Stimulated activated naive CD8-positive, alpha-beta T cell treated with anti-CD3 and anti-CD28 coated beads, Interleukin-15, Interleukin-2, amounts not matched to agents 100 U/mL and 50 U/mL, for 24 hours (primary cell): ENCODE results near the gene PGA3.
"Not testable (repeated sequence)": the region's sequence is repeated elsewhere in the genome, so short reads cannot be mapped to it uniquely, and the experiment has no call there.

Source experiments
- ATAC-seq: fragments of 150-1000 bp; cut with Tn5 transposase; one replicate; pipeline ENCODE4 v1.10.0; 2021
- DNase-seq: peaks from one replicate; pipeline ENCODE4 v3.0.0; 2021

Gene PGA3

GRCh38 chr11:61207636-61208310 lies 4.5 kb downstream of the PGA3 start:
- DNase-seq, ATAC-seq: not testable (repeated sequence)

- not testable (repeated sequence) for ATAC-seq, DNase-seq
These were observed 7.3 kb downstream of the PGA3 start for GRCh38 chr11:61210629-61211028.

GRCh38 chr11:61211327-61211952 lies 8.1 kb downstream of the PGA3 start:
- DNase-seq, ATAC-seq: not testable (repeated sequence)

GRCh38 chr11:61212202-61212601 lies 8.9 kb downstream of the PGA3 start:
- not testable (repeated sequence) for ATAC-seq, DNase-seq

GRCh38 chr11:61213711-61214324 lies 10.5 kb downstream of the PGA3 start:
- ATAC-seq, DNase-seq: not testable (repeated sequence)

- not testable (repeated sequence) for DNase-seq, ATAC-seq
These were observed 15.0 kb downstream of the PGA3 start for GRCh38 chr11:61218306-61218705.

GRCh38 chr11:61219016-61219415 lies 15.7 kb downstream of the PGA3 start:
- not testable (repeated sequence) for ATAC-seq, DNase-seq

GRCh38 chr11:61222047-61222446 lies 18.7 kb downstream of the PGA3 start, which contains the start of gene PGA4:
Gene PGA4 (plus strand): TSS chr11:61222347. CDS start chr11:61222401, 54 bp downstream.
- DNase-seq, ATAC-seq: not testable (repeated sequence)

- ATAC-seq, DNase-seq: not testable (repeated sequence)
These were observed 19.4 kb downstream of the PGA3 start for GRCh38 chr11:61222692-61223091.

- not testable (repeated sequence) for DNase-seq, ATAC-seq
These were observed 23.3 kb downstream of the PGA3 start for GRCh38 chr11:61226457-61227137.

GRCh38 chr11:61229458-61229857 lies 26.1 kb downstream of the PGA3 start:
- DNase-seq, ATAC-seq: not testable (repeated sequence)

- DNase-seq, ATAC-seq: not testable (repeated sequence)
These were observed 27.7 kb downstream of the PGA3 start for GRCh38 chr11:61231033-61231432.

- DNase-seq, ATAC-seq: not testable (repeated sequence)
These were observed 28.3 kb downstream of the PGA3 start for GRCh38 chr11:61231585-61231984.

- ATAC-seq, DNase-seq: not testable (repeated sequence)
These were observed 29.3 kb downstream of the PGA3 start for GRCh38 chr11:61232548-61233145.

- DNase-seq, ATAC-seq: not testable (repeated sequence)
These were observed 33.8 kb downstream of the PGA3 start for GRCh38 chr11:61237130-61237529.

GRCh38 chr11:61240288-61240687 lies 37.0 kb downstream of the PGA3 start:
- DNase-seq, ATAC-seq: not testable (repeated sequence)

GRCh38 chr11:61240875-61241274 lies 37.6 kb downstream of the PGA3 start, which contains the start of gene PGA5:
Gene PGA5 (plus strand): TSS chr11:61241175. CDS start chr11:61241227, 52 bp downstream.
- DNase-seq, ATAC-seq: not testable (repeated sequence)

- not testable (repeated sequence) for DNase-seq, ATAC-seq
These were observed 38.2 kb downstream of the PGA3 start for GRCh38 chr11:61241526-61241925.

GRCh38 chr11:61245284-61245964 lies 42.1 kb downstream of the PGA3 start:
- not testable (repeated sequence) for DNase-seq, ATAC-seq

- DNase-seq, ATAC-seq: not testable (repeated sequence)
These were observed 44.8 kb downstream of the PGA3 start for GRCh38 chr11:61248071-61248470.

- ATAC-seq, DNase-seq: not testable (repeated sequence)
These were observed 45.9 kb downstream of the PGA3 start for GRCh38 chr11:61249201-61249600.
